Astrocyte (in vitro differentiated cells and primary cell): ENCODE data around the gene GSG1L. TPM values are rescaled to one million over a fixed set of nuclear protein-coding genes. Genes with fewer than 3 reads are reported as not detected.

ENCODE experiments used
- DNase-seq: peaks from one replicate; pipeline ENCODE4 v3.0.0-alpha.2; 2010; ENCODE audit warnings: low read depth
- FAIRE-seq: peaks from 2 replicates; lab custom pipeline; 2011; peaks lifted over from hg19 to GRCh38; lab: Jason Lieb, UNC
- H2AFZ ChIP-seq: 2 replicates; pipeline ENCODE4 v1.6.0; 2012; ENCODE audit warnings: low read depth, low read length, inconsistent platforms
- H3K27ac ChIP-seq: 2 replicates; pipeline ENCODE4 v1.5.1; 2011; ENCODE audit warnings: low read depth, low read length, inconsistent platforms
- H3K27me3 ChIP-seq: 2 replicates; pipeline ENCODE4 v1.6.0; 2011; ENCODE audit warnings: low read length, inconsistent platforms; ENCODE audit not compliant: insufficient read depth
- H3K36me3 ChIP-seq: 2 replicates; pipeline ENCODE4 v1.5.1; 2011; ENCODE audit warnings: low read length, inconsistent platforms; ENCODE audit not compliant: insufficient read depth
- H3K4me1 ChIP-seq: 2 replicates; pipeline ENCODE4 v1.5.1; 2011; ENCODE audit warnings: low read length, inconsistent platforms; ENCODE audit not compliant: insufficient read depth
- H3K4me2 ChIP-seq: 2 replicates; pipeline ENCODE4 v1.6.0; 2012; ENCODE audit warnings: low read length, inconsistent platforms
- H3K4me3 ChIP-seq: 2 replicates; pipeline ENCODE4 v1.5.1; 2011; ENCODE audit warnings: low read depth, mild to moderate bottlenecking, low read length, inconsistent platforms; ENCODE audit not compliant: insufficient read depth
- H3K79me2 ChIP-seq: 2 replicates; pipeline ENCODE4 v1.6.0; 2012; ENCODE audit warnings: mild to moderate bottlenecking, low read length, inconsistent platforms; ENCODE audit not compliant: insufficient read depth
- H3K9ac ChIP-seq: 2 replicates; pipeline ENCODE4 v1.6.0; 2012; ENCODE audit warnings: mild to moderate bottlenecking, low read length, inconsistent platforms
- H3K9me3 ChIP-seq: 2 replicates; pipeline ENCODE4 v1.5.1; 2012; ENCODE audit warnings: low read depth, mild to moderate bottlenecking, low read length, inconsistent platforms; ENCODE audit not compliant: insufficient read depth
- H4K20me1 ChIP-seq: 2 replicates; pipeline ENCODE4 v1.6.0; 2012; ENCODE audit warnings: low read length, inconsistent platforms; ENCODE audit not compliant: insufficient read depth
- H3K27ac Mint-ChIP-seq: one replicate; pipeline ENCODE4 v1.8.0; 2021; ENCODE audit warnings: mild to moderate bottlenecking, mixed read lengths; ENCODE audit not compliant: unreplicated experiment
- H3K27me3 Mint-ChIP-seq: one replicate; pipeline ENCODE4 v1.8.0; 2021; ENCODE audit warnings: low read depth, mixed read lengths; ENCODE audit not compliant: unreplicated experiment
- H3K36me3 Mint-ChIP-seq: one replicate; pipeline ENCODE4 v1.8.0; 2021; ENCODE audit warnings: low read depth, mixed read lengths; ENCODE audit not compliant: unreplicated experiment
- H3K4me1 Mint-ChIP-seq: one replicate; pipeline ENCODE4 v1.8.0; 2021; ENCODE audit warnings: low read depth, mixed read lengths; ENCODE audit not compliant: unreplicated experiment
- H3K4me3 Mint-ChIP-seq: one replicate; pipeline ENCODE4 v1.8.0; 2021; ENCODE audit warnings: mild to moderate bottlenecking, moderate library complexity, mixed read lengths; ENCODE audit not compliant: unreplicated experiment
- H3K9me3 Mint-ChIP-seq: one replicate; pipeline ENCODE4 v1.8.0; 2021; ENCODE audit warnings: mild to moderate bottlenecking, mixed read lengths; ENCODE audit not compliant: unreplicated experiment
- CTCF ChIP-seq: IDR thresholded peaks from 2 replicates; pipeline ENCODE4 v1.5.1; 2011; ENCODE audit warnings: low read depth, mild to moderate bottlenecking, inconsistent platforms, low read length, moderate library complexity; ENCODE audit not compliant: insufficient read depth
- EZH2 ChIP-seq: IDR thresholded peaks from 2 replicates; pipeline ENCODE4 v1.6.1; 2012; ENCODE audit warnings: mild to moderate bottlenecking, low read length, inconsistent platforms; ENCODE audit not compliant: insufficient read depth
- total RNA-seq: library from RNA; stranded (reverse); gene quantifications from 2 replicates; pipeline ENCODE4 v1.2.1, GENCODE V29; 2021

The GSG1L gene
- total RNA-seq, 1 donor from 2014 or later = not detected

- no peaks in the 10 kb centered on the region for H3K4me1 Mint-ChIP-seq
- Histone ChIP-seq H3K36me3 (no peaks in the 10 kb centered on the region), H2AFZ (no peak overlapping the region), H3K27ac (no peak overlapping the region), H4K20me1 (no peaks in the 10 kb centered on the region), H3K9ac (no peak overlapping the region), H3K79me2 (no peaks in the 10 kb centered on the region), H3K9me3 (no peaks in the 10 kb centered on the region), H3K4me3 (no peak overlapping the region), H3K27me3 (peaks cover 4% of the 10 kb centered on the region), H3K4me1 (no peaks in the 10 kb centered on the region), H3K4me2 (no peak overlapping the region)
- TF ChIP-seq EZH2 (no peak), CTCF (no peak)
- H3K27me3 Mint-ChIP-seq = peaks cover 64% of the 10 kb centered on the region
- H3K9me3 Mint-ChIP-seq = peaks cover 3% of the 10 kb centered on the region
- DNase-seq = no peak
- H3K4me3 Mint-ChIP-seq = no peak overlapping the region
- no peak for FAIRE-seq
- no peak overlapping the region for H3K27ac Mint-ChIP-seq
- H3K36me3 Mint-ChIP-seq = no peaks in the 10 kb centered on the region
Measured at GRCh38 chr16:27799896-27800295, 263.6 kb downstream of the GSG1L start.

- peaks cover 3% of the 10 kb centered on the region for H3K9me3 Mint-ChIP-seq
- no peaks in the 10 kb centered on the region for H3K9me3 ChIP-seq
- H3K27ac Mint-ChIP-seq = no peak overlapping the region
- FAIRE-seq (no peak), DNase-seq (no peak)
- no peaks in the 10 kb centered on the region for H3K36me3 Mint-ChIP-seq
- no peak overlapping the region for H3K4me3 ChIP-seq
- no peaks in the 10 kb centered on the region for H3K36me3 ChIP-seq
- peaks cover 61% of the 10 kb centered on the region for H3K27me3 Mint-ChIP-seq
- no peak overlapping the region for H3K27ac ChIP-seq
- H3K79me2 ChIP-seq = no peaks in the 10 kb centered on the region
- TF ChIP-seq EZH2 (no peak), CTCF (no peak)
- H3K9ac ChIP-seq = no peak overlapping the region
- H3K4me1 Mint-ChIP-seq = no peaks in the 10 kb centered on the region
- H2AFZ ChIP-seq = no peak overlapping the region
- no peak overlapping the region for H3K4me3 Mint-ChIP-seq
- peaks cover 4% of the 10 kb centered on the region for H3K27me3 ChIP-seq
- H3K4me2 ChIP-seq = no peak overlapping the region
- no peaks in the 10 kb centered on the region for H3K4me1 ChIP-seq
- no peaks in the 10 kb centered on the region for H4K20me1 ChIP-seq
Measured at GRCh38 chr16:27798241-27798640, 265.3 kb downstream of the GSG1L start.

- Histone ChIP-seq H3K27me3 (peaks cover 4% of the 10 kb centered on the region), H3K4me3 (no peak overlapping the region), H4K20me1 (no peaks in the 10 kb centered on the region), H3K36me3 (no peaks in the 10 kb centered on the region), H3K4me2 (no peak overlapping the region), H3K4me1 (no peaks in the 10 kb centered on the region), H2AFZ (no peak overlapping the region), H3K27ac (no peak overlapping the region), H3K79me2 (no peaks in the 10 kb centered on the region), H3K9me3 (no peaks in the 10 kb centered on the region), H3K9ac (no peak overlapping the region)
- peaks cover 3% of the 10 kb centered on the region for H3K9me3 Mint-ChIP-seq
- H3K4me3 Mint-ChIP-seq = no peak overlapping the region
- FAIRE-seq (no peak), DNase-seq (no peak)
- no peaks in the 10 kb centered on the region for H3K36me3 Mint-ChIP-seq
- no peak for TF ChIP-seq CTCF
- peaks cover 3% of the 10 kb centered on the region for H3K4me1 Mint-ChIP-seq
- H3K27ac Mint-ChIP-seq = no peak overlapping the region
- H3K27me3 Mint-ChIP-seq = peaks cover 55% of the 10 kb centered on the region
Measured at GRCh38 chr16:27795992-27796614, 267.4 kb downstream of the GSG1L start.
